WTC11 (cell line): ENCODE data around the gene RASSF3. TPM values are rescaled to one million over a fixed set of nuclear protein-coding genes. Genes with fewer than 3 reads are reported as not detected.

Experiments
- ATAC-seq: fragments of 200-7000 bp; cut with Tn5 transposase; 2 replicates; pipeline ENCODE4 v1.10.0; 2021; ENCODE audit warnings: mild to moderate bottlenecking, moderate library complexity
- CTCF ChIA-PET: fragments of 300-600 bp; sonication (Branson Sonifier 250); formaldehyde crosslinking; loops from one replicate; lab custom pipeline; 2021; ENCODE audit warnings: antibody characterized with exemption; lab: Charles Lee
- POLR2A ChIA-PET: fragments of 350-600 bp; sonication (Branson Sonifier 250); formaldehyde crosslinking; loops from one replicate; lab custom pipeline; 2021; ENCODE audit warnings: antibody characterized with exemption; lab: Charles Lee
- DNase-seq: peaks from one replicate; pipeline ENCODE4 v3.0.0; 2021; ENCODE audit warnings: low spot score
- H3K27ac Mint-ChIP-seq: 2 replicates; pipeline ENCODE4 v1.8.0; 2021; ENCODE audit warnings: mixed read lengths
- H3K27me3 Mint-ChIP-seq: 2 replicates; pipeline ENCODE4 v1.8.0; 2021; ENCODE audit warnings: low read depth, mild to moderate bottlenecking, moderate library complexity, mixed read lengths
- H3K36me3 Mint-ChIP-seq: 2 replicates; pipeline ENCODE4 v1.8.0; 2021; ENCODE audit warnings: mixed read lengths
- H3K4me1 Mint-ChIP-seq: 2 replicates; pipeline ENCODE4 v1.8.0; 2022; ENCODE audit warnings: mixed read lengths
- H3K4me3 Mint-ChIP-seq: 2 replicates; pipeline ENCODE4 v1.8.0; 2021; ENCODE audit warnings: mild to moderate bottlenecking, moderate library complexity, mixed read lengths
- H3K9me3 Mint-ChIP-seq: 2 replicates; pipeline ENCODE4 v1.8.0; 2021; ENCODE audit warnings: mixed read lengths
- ATF2 ChIP-seq: sonication (generic); formaldehyde crosslinking; IDR thresholded peaks from 2 replicates; pipeline ENCODE4 v1.8.1; 2022; ENCODE audit warnings: low read depth, missing genetic modification reagents, borderline replicate concordance
- E2F5 ChIP-seq: sonication (generic); formaldehyde crosslinking; IDR thresholded peaks from 2 replicates; pipeline ENCODE4 v1.8.1; 2022; ENCODE audit warnings: mild to moderate bottlenecking, moderate library complexity, missing genetic modification reagents
- FOXK1 ChIP-seq: sonication (generic); formaldehyde crosslinking; IDR thresholded peaks from 2 replicates; pipeline ENCODE4 v1.8.0; 2022; ENCODE audit warnings: mild to moderate bottlenecking, moderate library complexity, missing genetic modification reagents
- FOXP1 ChIP-seq: sonication (generic); formaldehyde crosslinking; IDR thresholded peaks from 2 replicates; pipeline ENCODE4 v1.8.0; 2022; ENCODE audit warnings: missing genetic modification reagents, mild to moderate bottlenecking, moderate library complexity, borderline replicate concordance
- GABPB1 ChIP-seq: sonication (generic); formaldehyde crosslinking; IDR thresholded peaks from 2 replicates; pipeline ENCODE4 v1.8.1; 2023; ENCODE audit warnings: mild to moderate bottlenecking, missing genetic modification reagents
- HMGA2 ChIP-seq: fragments of 250-450 bp; sonication (Bioruptor Pico); IDR thresholded peaks from 2 replicates; pipeline ENCODE4 v1.4.0; 2021; ENCODE audit warnings: mild to moderate bottlenecking, moderate library complexity
- IRF1 ChIP-seq: sonication (generic); formaldehyde crosslinking; IDR thresholded peaks from 2 replicates; pipeline ENCODE4 v1.8.0; 2023; ENCODE audit warnings: missing genetic modification reagents
- JAZF1 ChIP-seq: fragments of 250-450 bp; sonication (Bioruptor Pico); IDR thresholded peaks from 2 replicates; pipeline ENCODE4 v1.9.0; 2021; ENCODE audit warnings: moderate library complexity, mild to moderate bottlenecking, inconsistent platforms
- JUN ChIP-seq: sonication (generic); formaldehyde crosslinking; IDR thresholded peaks from 2 replicates; pipeline ENCODE4 v1.8.0; 2023; ENCODE audit warnings: mild to moderate bottlenecking, missing genetic modification reagents
- NFATC4 ChIP-seq: fragments of 250-450 bp; sonication (Bioruptor Pico); IDR thresholded peaks from 2 replicates; pipeline ENCODE4 v1.9.0; 2021; ENCODE audit warnings: mild to moderate bottlenecking
- NFYB ChIP-seq: sonication (generic); formaldehyde crosslinking; conservative IDR thresholded peaks from 2 replicates; pipeline ENCODE4 v1.8.0; 2022; ENCODE audit warnings: low read depth, missing genetic modification reagents
- OVOL2 ChIP-seq: fragments of 250-450 bp; sonication (Bioruptor Pico); IDR thresholded peaks from 2 replicates; pipeline ENCODE4 v1.9.0; 2021; ENCODE audit warnings: mild to moderate bottlenecking, borderline replicate concordance
- PREB ChIP-seq: sonication (generic); formaldehyde crosslinking; IDR thresholded peaks from 2 replicates; pipeline ENCODE4 v1.8.1; 2022; ENCODE audit warnings: mild to moderate bottlenecking, missing genetic modification reagents, moderate library complexity, borderline replicate concordance
- SP1 ChIP-seq: sonication (generic); formaldehyde crosslinking; conservative IDR thresholded peaks from 2 replicates; pipeline ENCODE4 v1.8.1; 2022; ENCODE audit warnings: missing genetic modification reagents
- ZNF138 ChIP-seq: sonication (generic); formaldehyde crosslinking; conservative IDR thresholded peaks from 2 replicates; pipeline ENCODE4 v1.8.1; 2022; ENCODE audit warnings: mild to moderate bottlenecking, moderate library complexity, missing genetic modification reagents
- ZNF281 ChIP-seq: sonication (generic); formaldehyde crosslinking; IDR thresholded peaks from 2 replicates; pipeline ENCODE4 v1.8.0; 2023; ENCODE audit warnings: mild to moderate bottlenecking, missing genetic modification reagents
- ZNF671 ChIP-seq: fragments of 250-450 bp; sonication (Bioruptor Pico); IDR thresholded peaks from 2 replicates; pipeline ENCODE4 v1.8.0; 2021; ENCODE audit warnings: mild to moderate bottlenecking
- total RNA-seq: library from RNA; stranded (reverse); gene quantifications from 3 replicates; pipeline ENCODE4 v1.2.3, GENCODE V29; 2021
- TF ChIP-seq, protein P1 (sequence below): sonication (generic); formaldehyde crosslinking; IDR thresholded peaks from 2 replicates; pipeline ENCODE4 v1.8.0; 2022; ENCODE audit warnings: mild to moderate bottlenecking, missing genetic modification reagents
- TF ChIP-seq, protein P2 (sequence below): fragments of 250-450 bp; sonication (Bioruptor Pico); IDR thresholded peaks from 2 replicates; pipeline ENCODE4 v1.9.0; 2021; ENCODE audit warnings: mild to moderate bottlenecking
- TF ChIP-seq, protein P3 (sequence below): fragments of 250-450 bp; sonication (Bioruptor Pico); IDR thresholded peaks from 2 replicates; pipeline ENCODE4 v1.9.0; 2021; ENCODE audit warnings: mild to moderate bottlenecking, borderline replicate concordance
- TF ChIP-seq, protein P4 (sequence below): sonication (generic); formaldehyde crosslinking; IDR thresholded peaks from 2 replicates; pipeline ENCODE4 v1.8.0; 2022; ENCODE audit warnings: mild to moderate bottlenecking, missing genetic modification reagents

The RASSF3 gene
- total RNA-seq, 1 experiment from 2014 or later: 54.7 TPM

DNA sequence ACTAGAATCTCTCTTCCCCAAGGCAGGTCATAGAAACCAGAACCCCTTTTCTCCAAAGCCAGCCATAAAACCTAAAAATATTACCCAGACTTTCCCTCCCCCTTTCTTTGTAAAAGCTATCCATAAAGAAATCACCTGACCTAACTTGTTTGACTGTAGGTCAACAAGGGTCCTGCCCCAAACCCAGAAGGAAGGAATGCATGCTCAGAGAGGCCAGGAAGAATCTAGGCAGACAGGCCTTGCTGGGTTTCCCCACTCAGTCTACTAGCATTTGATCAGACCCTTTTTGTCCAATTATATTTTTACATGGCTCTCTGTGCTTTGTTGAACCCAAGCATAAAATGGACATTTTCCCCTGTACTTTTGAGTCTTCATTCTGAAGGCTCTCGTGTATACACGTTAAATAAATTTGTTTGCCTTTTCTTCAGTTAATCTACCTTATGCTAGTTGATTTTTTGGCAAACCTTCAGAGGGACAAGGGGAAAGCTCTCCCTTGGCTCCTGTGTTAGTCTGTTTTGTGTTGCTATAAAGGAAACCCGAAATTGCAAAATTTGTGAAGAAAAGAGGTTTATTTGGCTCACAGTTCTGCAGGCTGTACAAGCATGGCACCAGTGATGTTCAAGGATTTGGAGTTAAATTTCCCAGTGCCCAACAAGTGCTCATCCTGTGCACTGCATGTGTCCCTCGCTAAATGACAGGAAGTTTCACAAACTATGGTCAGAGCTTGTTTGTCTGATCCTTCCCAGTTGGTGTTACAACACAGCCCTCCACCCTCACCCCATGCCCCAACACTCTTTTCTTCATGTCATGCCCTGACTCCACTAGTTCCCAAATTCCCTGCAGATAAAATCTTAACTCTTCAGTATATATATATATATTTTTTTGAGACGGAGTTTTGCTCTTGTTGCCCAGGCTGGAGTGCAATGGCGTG, 14.2 kb upstream of the RASSF3 start:
- CTCF ChIA-PET: interaction anchor here (1.9 kb wide), 1 partner anchor 102 kb away, joined by 4 read pairs; no protein-coding TSS in a partner anchor
- no peaks in the 10 kb centered on the region for H3K9me3 Mint-ChIP-seq
- ATAC-seq: no peak
- peaks cover 32% of the 10 kb centered on the region for H3K4me1 Mint-ChIP-seq
- TF ChIP-seq OVOL2 (CRISPR knock-in tag) (no peak), E2F5 (CRISPR knock-in tag) (no peak), JAZF1 (CRISPR knock-in tag) (no peak), FOXP1 (CRISPR knock-in tag) (no peak), IRF1 (no peak), ZNF138 (CRISPR knock-in tag) (no peak), ZNF281 (CRISPR knock-in tag) (no peak), SP1 (CRISPR knock-in tag) (no peak), FOXK1 (CRISPR knock-in tag) (no peak), HMGA2 (CRISPR knock-in tag) (no peak)
- TF ChIP-seq, protein P1, sequence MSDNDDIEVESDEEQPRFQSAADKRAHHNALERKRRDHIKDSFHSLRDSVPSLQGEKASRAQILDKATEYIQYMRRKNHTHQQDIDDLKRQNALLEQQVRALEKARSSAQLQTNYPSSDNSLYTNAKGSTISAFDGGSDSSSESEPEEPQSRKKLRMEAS (CRISPR knock-in tag): no peak
- TF ChIP-seq, protein P2, sequence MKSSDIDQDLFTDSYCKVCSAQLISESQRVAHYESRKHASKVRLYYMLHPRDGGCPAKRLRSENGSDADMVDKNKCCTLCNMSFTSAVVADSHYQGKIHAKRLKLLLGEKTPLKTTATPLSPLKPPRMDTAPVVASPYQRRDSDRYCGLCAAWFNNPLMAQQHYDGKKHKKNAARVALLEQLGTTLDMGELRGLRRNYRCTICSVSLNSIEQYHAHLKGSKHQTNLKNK: no peak
- TF ChIP-seq, protein P3, sequence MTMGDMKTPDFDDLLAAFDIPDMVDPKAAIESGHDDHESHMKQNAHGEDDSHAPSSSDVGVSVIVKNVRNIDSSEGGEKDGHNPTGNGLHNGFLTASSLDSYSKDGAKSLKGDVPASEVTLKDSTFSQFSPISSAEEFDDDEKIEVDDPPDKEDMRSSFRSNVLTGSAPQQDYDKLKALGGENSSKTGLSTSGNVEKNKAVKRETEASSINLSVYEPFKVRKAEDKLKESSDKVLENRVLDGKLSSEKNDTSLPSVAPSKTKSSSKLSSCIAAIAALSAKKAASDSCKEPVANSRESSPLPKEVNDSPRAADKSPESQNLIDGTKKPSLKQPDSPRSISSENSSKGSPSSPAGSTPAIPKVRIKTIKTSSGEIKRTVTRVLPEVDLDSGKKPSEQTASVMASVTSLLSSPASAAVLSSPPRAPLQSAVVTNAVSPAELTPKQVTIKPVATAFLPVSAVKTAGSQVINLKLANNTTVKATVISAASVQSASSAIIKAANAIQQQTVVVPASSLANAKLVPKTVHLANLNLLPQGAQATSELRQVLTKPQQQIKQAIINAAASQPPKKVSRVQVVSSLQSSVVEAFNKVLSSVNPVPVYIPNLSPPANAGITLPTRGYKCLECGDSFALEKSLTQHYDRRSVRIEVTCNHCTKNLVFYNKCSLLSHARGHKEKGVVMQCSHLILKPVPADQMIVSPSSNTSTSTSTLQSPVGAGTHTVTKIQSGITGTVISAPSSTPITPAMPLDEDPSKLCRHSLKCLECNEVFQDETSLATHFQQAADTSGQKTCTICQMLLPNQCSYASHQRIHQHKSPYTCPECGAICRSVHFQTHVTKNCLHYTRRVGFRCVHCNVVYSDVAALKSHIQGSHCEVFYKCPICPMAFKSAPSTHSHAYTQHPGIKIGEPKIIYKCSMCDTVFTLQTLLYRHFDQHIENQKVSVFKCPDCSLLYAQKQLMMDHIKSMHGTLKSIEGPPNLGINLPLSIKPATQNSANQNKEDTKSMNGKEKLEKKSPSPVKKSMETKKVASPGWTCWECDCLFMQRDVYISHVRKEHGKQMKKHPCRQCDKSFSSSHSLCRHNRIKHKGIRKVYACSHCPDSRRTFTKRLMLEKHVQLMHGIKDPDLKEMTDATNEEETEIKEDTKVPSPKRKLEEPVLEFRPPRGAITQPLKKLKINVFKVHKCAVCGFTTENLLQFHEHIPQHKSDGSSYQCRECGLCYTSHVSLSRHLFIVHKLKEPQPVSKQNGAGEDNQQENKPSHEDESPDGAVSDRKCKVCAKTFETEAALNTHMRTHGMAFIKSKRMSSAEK (CRISPR knock-in tag): no peak
- TF ChIP-seq, all 79 proteins: peak for 0
- POLR2A ChIA-PET: no interaction called here
- no peak for DNase-seq
- no peak overlapping the region for H3K27ac Mint-ChIP-seq
- H3K27me3 Mint-ChIP-seq: peaks cover 3% of the 10 kb centered on the region; the same call in 1 of the 2 replicates
- H3K36me3 Mint-ChIP-seq: no peaks in the 10 kb centered on the region
- H3K4me3 Mint-ChIP-seq: no peak overlapping the region

- DNase-seq (no peak), ATAC-seq (no peak)
- CTCF ChIA-PET: interaction anchor here (1.0 to 1.1 kb wide), 3 partner anchors 18 to 99 kb away, joined by 4 to 5 read pairs (median 4); no protein-coding TSS in a partner anchor
- POLR2A ChIA-PET: no interaction called here
- Mint-ChIP-seq H3K4me3 (no peak overlapping the region), H3K27ac (no peak overlapping the region), H3K9me3 (no peaks in the 10 kb centered on the region), H3K27me3 (peaks cover 3% of the 10 kb centered on the region), H3K36me3 (no peaks in the 10 kb centered on the region), H3K4me1 (peaks cover 32% of the 10 kb centered on the region)
- TF ChIP-seq NFATC4 (no peak), JUN (CRISPR knock-in tag) (no peak), ATF2 (CRISPR knock-in tag) (no peak), HMGA2 (CRISPR knock-in tag) (no peak), NFYB (no peak), GABPB1 (CRISPR knock-in tag) (no peak), ZNF671 (CRISPR knock-in tag) (no peak), PREB (CRISPR knock-in tag) (no peak)
- TF ChIP-seq, protein P4, sequence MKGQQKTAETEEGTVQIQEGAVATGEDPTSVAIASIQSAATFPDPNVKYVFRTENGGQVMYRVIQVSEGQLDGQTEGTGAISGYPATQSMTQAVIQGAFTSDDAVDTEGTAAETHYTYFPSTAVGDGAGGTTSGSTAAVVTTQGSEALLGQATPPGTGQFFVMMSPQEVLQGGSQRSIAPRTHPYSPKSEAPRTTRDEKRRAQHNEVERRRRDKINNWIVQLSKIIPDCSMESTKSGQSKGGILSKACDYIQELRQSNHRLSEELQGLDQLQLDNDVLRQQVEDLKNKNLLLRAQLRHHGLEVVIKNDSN (CRISPR knock-in tag): no peak
Measured at GRCh38 chr12:64598831-64599230, 11.5 kb upstream of the RASSF3 start.
